CD8-positive, alpha-beta memory T cell (primary cell): ENCODE results near the gene LAD1. TPM values are rescaled to one million over a fixed set of nuclear protein-coding genes. Genes with fewer than 3 reads are reported as not detected.

Source experiments
- CTCF ChIA-PET: fragments of 350-600 bp; sonication (Branson Sonifier 250); formaldehyde crosslinking; loops from one replicate; lab custom pipeline; 2021; ENCODE audit warnings: antibody characterized with exemption; lab: Charles Lee
- POLR2A ChIA-PET: fragments of 350-600 bp; sonication (Branson Sonifier 250); formaldehyde crosslinking; loops from one replicate; lab custom pipeline; 2021; ENCODE audit warnings: antibody characterized with exemption; lab: Charles Lee
- DNase-seq, 5 donors: peaks; one replicate each; pipeline versions ENCODE4 v3.0.0 to v3.0.0-alpha.2; 2020 to 2022; ENCODE audit warnings: mixed read lengths in 1 of 5
- H3K27ac ChIP-seq: one replicate; pipeline ENCODE4 v1.7.0; 2013; ENCODE audit warnings: low read depth, mild to moderate bottlenecking, low read length, moderate library complexity
- H3K27me3 ChIP-seq: 2 replicates; pipeline ENCODE4 v1.7.0; 2013; ENCODE audit warnings: low read length, mild to moderate bottlenecking; ENCODE audit not compliant: insufficient read depth, poor library complexity, severe bottlenecking
- H3K36me3 ChIP-seq: 2 replicates; pipeline ENCODE4 v1.7.0; 2013; ENCODE audit warnings: mild to moderate bottlenecking, low read length, moderate library complexity; ENCODE audit not compliant: insufficient read depth
- H3K4me1 ChIP-seq: 2 replicates; pipeline ENCODE4 v1.7.0; 2013; ENCODE audit warnings: mild to moderate bottlenecking, low read length, moderate library complexity; ENCODE audit not compliant: insufficient read depth
- H3K4me3 ChIP-seq: 2 replicates; pipeline ENCODE4 v1.7.0; 2013; ENCODE audit warnings: mild to moderate bottlenecking, low read length
- H3K9me3 ChIP-seq: 2 replicates; pipeline ENCODE4 v1.7.0; 2013; ENCODE audit warnings: mild to moderate bottlenecking, low read length
- H3K27ac Mint-ChIP-seq, 8 donors: one replicate each; pipeline ENCODE4 v1.8.0; 2020 to 2021; ENCODE audit warnings: mixed read lengths in 8 of 8, mild to moderate bottlenecking in 6 of 8, inconsistent platforms in 3 of 8, moderate library complexity in 3 of 8
- H3K27me3 Mint-ChIP-seq, 2 donors: one replicate each; pipeline ENCODE4 v1.8.0; 2020 to 2021; ENCODE audit warnings: mixed read lengths in 2 of 2, mild to moderate bottlenecking in 1 of 2, moderate library complexity in 1 of 2
- H3K36me3 Mint-ChIP-seq, 3 donors: one replicate each; pipeline ENCODE4 v1.8.0; 2020 to 2021; ENCODE audit warnings: mixed read lengths in 3 of 3, inconsistent platforms in 1 of 3, mild to moderate bottlenecking in 1 of 3
- H3K4me1 Mint-ChIP-seq, 3 donors: one replicate each; pipeline ENCODE4 v1.8.0; 2020 to 2021; ENCODE audit warnings: mixed read lengths in 3 of 3, inconsistent platforms in 1 of 3, mild to moderate bottlenecking in 1 of 3
- H3K4me3 Mint-ChIP-seq, 7 donors: one replicate each; pipeline ENCODE4 v1.8.0; 2020 to 2021; ENCODE audit warnings: mixed read lengths in 7 of 7, mild to moderate bottlenecking in 6 of 7, moderate library complexity in 4 of 7, inconsistent platforms in 2 of 7
- H3K9me3 Mint-ChIP-seq, 5 donors: one replicate each; pipeline ENCODE4 v1.8.0; 2020 to 2022; ENCODE audit warnings: mixed read lengths in 5 of 5, mild to moderate bottlenecking in 3 of 5, moderate library complexity in 2 of 5, inconsistent platforms in 1 of 5
- polyA plus RNA-seq: library from polyadenylated mRNA; unstranded; fragments of 300-500 nt; fragmentation: Illumina TruSeq; gene quantifications from one replicate; pipeline ENCODE4 v1.2.3, GENCODE V29; 2021
- total RNA-seq, 2 experiments: library from RNA; stranded (reverse); gene quantifications; one replicate each; pipeline ENCODE4 v1.2.3, GENCODE V29; 2021

Gene LAD1
- total RNA-seq (not detected), polyA plus RNA-seq (not detected)

- no peaks in the 10 kb centered on the region for H3K9me3 ChIP-seq
- DNase-seq = no peak
- H3K27me3 ChIP-seq = no peaks in the 10 kb centered on the region
- Mint-ChIP-seq H3K4me1 (peaks cover 0 to 7% (median 0%) of the 10 kb centered on the region in 3 donors), H3K27me3 (peaks cover 27 to 28% of the 10 kb centered on the region in 2 donors), H3K4me3 (peak within 1 kb of the TSS in 2 of 7 donors; percentile 6 to 8), H3K27ac (no peak within 1 kb of the TSS), H3K9me3 (no peaks in the 10 kb centered on the region), H3K36me3 (peaks cover 0 to 2% (median 0%) of the 10 kb centered on the region in 3 donors)
- H3K4me3 ChIP-seq = no peak within 1 kb of the TSS
- no peaks in the 10 kb centered on the region for H3K36me3 ChIP-seq
- ChIA-PET CTCF (no interaction called here), POLR2A (no interaction called here)
- no peaks in the 10 kb centered on the region for H3K4me1 ChIP-seq
- H3K27ac ChIP-seq = no peak within 1 kb of the TSS
Measured at GRCh38 chr1:201399018-201399351, at the start of gene LAD1. Gene LAD1, minus strand, starts transcription at chr1:201399324. Its CDS starts 18 bp downstream, at chr1:201399306.

DNA sequence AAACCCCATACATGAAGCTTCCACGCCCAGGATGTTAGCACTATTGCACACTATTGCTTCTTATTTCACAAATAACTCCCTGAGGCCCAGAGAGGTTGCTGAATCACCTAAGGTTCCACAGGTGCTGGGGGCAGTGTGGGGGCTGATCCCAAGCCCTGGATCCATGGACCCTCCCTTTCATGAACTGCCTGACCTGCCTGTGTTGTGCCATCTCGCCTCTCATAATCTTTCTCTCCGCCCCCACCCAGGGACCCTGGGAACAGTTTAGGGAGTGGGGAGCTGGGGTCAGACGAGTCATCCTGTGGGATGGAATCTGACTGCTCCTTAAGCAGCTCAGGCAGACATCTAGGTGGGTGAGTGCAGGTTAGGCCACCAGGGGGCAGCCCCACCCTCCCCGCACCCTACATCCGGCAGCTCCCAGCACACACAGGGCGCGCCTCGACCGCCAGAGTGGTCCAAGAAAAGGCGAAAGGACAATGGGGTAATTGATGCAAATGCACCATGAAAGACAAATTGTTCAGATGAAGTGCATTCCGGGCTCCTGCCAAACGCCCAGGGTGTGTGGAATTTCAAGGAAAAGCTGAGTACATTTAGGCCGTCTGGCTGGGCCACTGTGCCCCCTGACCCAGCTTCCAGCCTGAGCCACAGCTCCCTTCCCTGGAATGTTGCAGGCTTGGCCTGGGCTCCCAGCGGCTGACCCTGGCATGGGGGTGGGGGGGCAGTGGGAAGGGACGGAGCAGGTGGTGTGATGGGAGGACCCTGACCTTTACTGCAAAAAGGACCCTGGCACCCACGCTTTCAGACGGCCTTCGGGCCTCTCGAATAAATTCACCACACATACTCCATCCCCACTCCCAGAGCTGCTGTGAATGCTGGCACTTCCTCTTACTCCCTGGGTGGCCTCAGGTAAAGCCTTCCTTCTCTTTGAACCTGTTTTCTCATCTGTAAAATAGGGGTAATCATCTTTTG is 49.1 kb upstream of the LAD1 start:
- Histone ChIP-seq H3K4me3 (no peak overlapping the region), H3K27me3 (no peaks in the 10 kb centered on the region), H3K36me3 (no peaks in the 10 kb centered on the region), H3K9me3 (no peaks in the 10 kb centered on the region), H3K4me1 (peaks cover 8% of the 10 kb centered on the region), H3K27ac (no peak overlapping the region)
- no peak overlapping the region for H3K27ac Mint-ChIP-seq
- CTCF ChIA-PET = interaction anchor here (0.8 to 5.9 kb wide), 11 partner anchors 9 to 68 kb away, joined by 3 to 31 read pairs (median 7); no protein-coding TSS in a partner anchor
- DNase-seq = peak; percentile 15 to 64 (median 28)
- no peak overlapping the region for H3K4me3 Mint-ChIP-seq
- H3K36me3 Mint-ChIP-seq = no peaks in the 10 kb centered on the region
- peaks cover 0 to 6% (median 3%) of the 10 kb centered on the region in 3 donors for H3K4me1 Mint-ChIP-seq
- H3K27me3 Mint-ChIP-seq = peaks cover 6 to 31% of the 10 kb centered on the region in 2 donors
- peaks cover 0 to 2% (median 0%) of the 10 kb centered on the region in 5 donors for H3K9me3 Mint-ChIP-seq
- POLR2A ChIA-PET = no interaction called here

DNA sequence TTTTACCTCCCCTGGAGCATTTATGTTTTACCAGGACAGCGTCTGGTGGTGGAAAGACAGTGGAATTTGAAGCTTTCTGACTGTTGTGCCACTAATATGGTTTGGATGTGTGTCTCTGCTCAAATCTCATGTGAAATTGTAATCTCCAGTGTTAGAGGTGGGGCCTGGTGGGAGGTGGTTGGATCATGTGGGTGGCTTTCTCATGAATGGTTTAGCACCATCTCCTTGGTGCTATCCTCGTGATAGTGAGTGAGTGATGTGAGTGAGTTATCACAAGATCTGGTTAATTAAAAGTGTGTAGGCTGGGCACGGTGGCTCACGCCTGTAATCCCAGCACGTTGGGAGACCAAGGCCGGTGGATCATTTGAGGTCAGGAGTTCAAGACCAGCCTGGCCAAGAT is 46.2 kb upstream of the LAD1 start:
- peaks cover 0 to 6% (median 3%) of the 10 kb centered on the region in 3 donors for H3K4me1 Mint-ChIP-seq
- Histone ChIP-seq H3K27ac (no peak overlapping the region), H3K36me3 (no peaks in the 10 kb centered on the region), H3K4me3 (no peak overlapping the region), H3K4me1 (peaks cover 8% of the 10 kb centered on the region), H3K27me3 (no peaks in the 10 kb centered on the region), H3K9me3 (no peaks in the 10 kb centered on the region)
- no peak overlapping the region for H3K4me3 Mint-ChIP-seq
- H3K36me3 Mint-ChIP-seq = no peaks in the 10 kb centered on the region
- no peaks in the 10 kb centered on the region for H3K9me3 Mint-ChIP-seq
- peak overlapping the region in 1 of 8 donors; percentile 63 for H3K27ac Mint-ChIP-seq
- peaks cover 6 to 30% of the 10 kb centered on the region in 2 donors for H3K27me3 Mint-ChIP-seq
- ChIA-PET POLR2A (no interaction called here), CTCF (interaction anchor here (1.2 to 5.9 kb wide), 3 partner anchors 9 to 68 kb away, joined by 3 to 22 read pairs (median 6); no protein-coding TSS in a partner anchor)
- no peak for DNase-seq

GRCh38 chr1:201444792-201445191 is 45.7 kb upstream of the LAD1 start:
- H3K27me3 Mint-ChIP-seq = peaks cover 3 to 26% of the 10 kb centered on the region in 2 donors
- DNase-seq = no peak
- Histone ChIP-seq H3K27ac (no peak overlapping the region), H3K9me3 (no peaks in the 10 kb centered on the region), H3K36me3 (no peaks in the 10 kb centered on the region), H3K4me1 (peaks cover 8% of the 10 kb centered on the region), H3K4me3 (no peak overlapping the region), H3K27me3 (no peaks in the 10 kb centered on the region)
- peaks cover 0 to 6% (median 3%) of the 10 kb centered on the region in 3 donors for H3K4me1 Mint-ChIP-seq
- peak overlapping the region in 1 of 8 donors; percentile 5 for H3K27ac Mint-ChIP-seq
- no peaks in the 10 kb centered on the region for H3K9me3 Mint-ChIP-seq
- ChIA-PET POLR2A (no interaction called here), CTCF (interaction anchor here (1.3 to 5.9 kb wide), 2 partner anchors 9 to 38 kb away, joined by 3 to 22 read pairs; no protein-coding TSS in a partner anchor)
- no peaks in the 10 kb centered on the region for H3K36me3 Mint-ChIP-seq
- H3K4me3 Mint-ChIP-seq = no peak overlapping the region

GRCh38 chr1:201443747-201444146 is 44.6 kb upstream of the LAD1 start:
- no peak overlapping the region for H3K4me3 ChIP-seq
- CTCF ChIA-PET = no interaction called here
- H3K27ac Mint-ChIP-seq = no peak overlapping the region
- H3K27me3 ChIP-seq = no peaks in the 10 kb centered on the region
- no peak overlapping the region for H3K27ac ChIP-seq
- no peaks in the 10 kb centered on the region for H3K36me3 ChIP-seq
- H3K9me3 ChIP-seq = no peaks in the 10 kb centered on the region
- H3K4me3 Mint-ChIP-seq = no peak overlapping the region
- DNase-seq = no peak
- peaks cover 3 to 20% of the 10 kb centered on the region in 2 donors for H3K27me3 Mint-ChIP-seq
- peaks cover 0 to 6% (median 3%) of the 10 kb centered on the region in 3 donors for H3K4me1 Mint-ChIP-seq
- H3K36me3 Mint-ChIP-seq = no peaks in the 10 kb centered on the region
- no peaks in the 10 kb centered on the region for H3K9me3 Mint-ChIP-seq
- POLR2A ChIA-PET = no interaction called here
- peaks cover 8% of the 10 kb centered on the region for H3K4me1 ChIP-seq

DNA sequence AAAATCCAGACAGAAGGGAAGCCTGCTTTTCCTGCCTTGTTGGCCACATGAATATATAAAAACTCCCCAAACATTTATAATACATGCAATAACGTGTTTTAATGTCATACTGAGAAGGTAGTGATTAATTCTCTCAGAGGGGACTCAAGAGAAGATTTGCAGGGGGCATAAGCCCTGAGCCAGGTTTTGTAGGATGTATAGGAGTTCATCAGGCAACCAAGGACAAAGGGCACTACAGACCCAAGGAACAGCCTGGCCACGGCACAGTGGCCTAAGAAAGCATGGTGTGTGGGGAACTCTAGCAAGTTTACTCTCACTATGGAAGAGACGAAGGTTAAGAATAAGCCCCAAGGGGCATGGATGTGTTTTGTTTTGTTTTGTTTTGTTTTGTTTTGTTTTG is 37.8 kb upstream of the LAD1 start:
- Mint-ChIP-seq H3K36me3 (no peaks in the 10 kb centered on the region), H3K27me3 (peaks cover 12 to 46% of the 10 kb centered on the region in 2 donors), H3K9me3 (peaks cover 0 to 2% (median 0%) of the 10 kb centered on the region in 5 donors), H3K27ac (peak overlapping the region in 1 of 8 donors; percentile 9), H3K4me1 (peaks cover 4 to 6% (median 6%) of the 10 kb centered on the region in 3 donors), H3K4me3 (no peak overlapping the region)
- POLR2A ChIA-PET = no interaction called here
- no peaks in the 10 kb centered on the region for H3K9me3 ChIP-seq
- CTCF ChIA-PET = interaction anchor here (1.4 to 1.9 kb wide), 2 partner anchors 10 to 24 kb away, joined by 4 to 22 read pairs; no protein-coding TSS in a partner anchor
- no peaks in the 10 kb centered on the region for H3K36me3 ChIP-seq
- DNase-seq = no peak
- H3K4me3 ChIP-seq = no peak overlapping the region
- no peaks in the 10 kb centered on the region for H3K27me3 ChIP-seq
- H3K4me1 ChIP-seq = no peaks in the 10 kb centered on the region
- no peak overlapping the region for H3K27ac ChIP-seq

DNA sequence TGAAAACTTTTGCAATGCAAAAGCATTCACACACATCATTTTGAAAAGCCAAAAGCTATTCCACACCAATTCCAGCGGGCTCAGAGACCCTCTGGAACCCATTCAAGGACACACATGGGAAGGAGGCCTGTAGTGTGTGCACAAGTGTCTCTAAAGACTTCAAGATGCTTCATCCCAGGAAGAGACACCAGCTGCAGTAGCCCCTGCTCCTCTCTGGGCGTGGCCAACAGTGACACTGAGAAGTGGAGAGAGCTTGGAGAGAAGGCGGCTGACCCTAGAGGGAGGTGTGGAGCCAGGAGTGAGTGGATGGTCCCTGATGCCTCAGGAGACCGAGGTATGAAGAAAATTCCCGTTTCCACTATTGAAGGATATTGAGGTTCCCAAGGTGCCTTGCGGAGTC is 37.3 kb upstream of the LAD1 start:
- Mint-ChIP-seq H3K27me3 (peaks cover 12 to 45% of the 10 kb centered on the region in 2 donors), H3K4me3 (no peak overlapping the region), H3K4me1 (peaks cover 4 to 6% (median 6%) of the 10 kb centered on the region in 3 donors), H3K9me3 (peaks cover 0 to 2% (median 0%) of the 10 kb centered on the region in 5 donors), H3K36me3 (no peaks in the 10 kb centered on the region), H3K27ac (no peak overlapping the region)
- DNase-seq = no peak
- ChIA-PET CTCF (interaction anchor here (0.9 to 2.2 kb wide), 5 partner anchors 11 to 89 kb away, joined by 3 to 22 read pairs (median 4); no protein-coding TSS in a partner anchor), POLR2A (no interaction called here)
- Histone ChIP-seq H3K27me3 (no peaks in the 10 kb centered on the region), H3K36me3 (no peaks in the 10 kb centered on the region), H3K9me3 (no peaks in the 10 kb centered on the region), H3K4me1 (no peaks in the 10 kb centered on the region), H3K27ac (no peak overlapping the region), H3K4me3 (no peak overlapping the region)

DNA sequence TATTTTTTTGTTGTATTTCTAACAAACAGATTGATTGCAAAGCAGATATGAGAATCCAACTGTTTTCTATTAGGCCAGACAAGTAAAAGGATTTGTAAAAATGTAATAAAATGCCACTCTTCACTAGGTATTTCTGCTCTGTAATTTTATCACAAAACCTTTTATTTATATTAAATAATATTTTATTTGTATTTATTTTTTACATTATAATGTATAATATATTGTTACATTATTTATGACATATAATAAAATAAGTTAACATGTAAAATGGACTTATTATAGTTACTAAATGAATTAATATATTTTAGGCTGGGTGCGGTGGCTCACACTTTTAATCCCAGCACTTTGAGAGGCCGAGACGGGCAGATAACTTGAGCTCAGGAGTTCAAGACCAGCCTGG is 35.1 kb upstream of the LAD1 start:
- ChIA-PET CTCF (interaction anchor here (2.2 kb wide), 2 partner anchors 78 to 79 kb away, joined by 8 to 9 read pairs; no protein-coding TSS in a partner anchor), POLR2A (no interaction called here)
- H3K27me3 ChIP-seq = no peaks in the 10 kb centered on the region
- H3K27me3 Mint-ChIP-seq = peaks cover 23 to 48% of the 10 kb centered on the region in 2 donors
- peaks cover 0 to 2% (median 0%) of the 10 kb centered on the region in 5 donors for H3K9me3 Mint-ChIP-seq
- H3K27ac ChIP-seq = no peak overlapping the region
- no peak overlapping the region for H3K27ac Mint-ChIP-seq
- H3K4me3 ChIP-seq = no peak overlapping the region
- no peaks in the 10 kb centered on the region for H3K9me3 ChIP-seq
- no peaks in the 10 kb centered on the region for H3K4me1 ChIP-seq
- H3K4me3 Mint-ChIP-seq = no peak overlapping the region
- H3K36me3 Mint-ChIP-seq = no peaks in the 10 kb centered on the region
- DNase-seq = no peak
- no peaks in the 10 kb centered on the region for H3K36me3 ChIP-seq
- peaks cover 4 to 6% (median 6%) of the 10 kb centered on the region in 3 donors for H3K4me1 Mint-ChIP-seq
